HEK293 (cell line): ENCODE results near the gene SEZ6L.

Experiments
- CTCF ChIA-PET: fragments of 350-600 bp; formaldehyde crosslinking; extraction: SDS; loops from one replicate; lab custom pipeline; 2021; ENCODE audit warnings: antibody characterized with exemption; lab: Yijun Ruan, JAX
- POLR2A ChIA-PET: fragments of 300-600 bp; formaldehyde crosslinking; extraction: SDS; loops from one replicate; lab custom pipeline; 2020; ENCODE audit warnings: antibody characterized with exemption, inconsistent platforms; lab: Yijun Ruan, JAX
- H3K27ac ChIP-seq: fragments of 200-500 bp; sonication (Bioruptor generic); 2 replicates; pipeline ENCODE4 v1.5.1; 2014; ENCODE audit warnings: low read depth, low read length, control low read depth, inconsistent platforms; ENCODE audit errors: extremely low read depth
- H3K36me3 ChIP-seq, 2 experiments: fragments of 200-500 bp in 1 of 2; sonication (Bioruptor generic) in 1 of 2; 1 replicate in 1 of 2; 2 replicates in 1 of 2; pipeline ENCODE4 v1.5.1; 2014 to 2017; ENCODE audit warnings: inconsistent platforms in 2 of 2, low read length in 2 of 2; ENCODE audit not compliant: control insufficient read depth in 2 of 2, insufficient read depth in 1 of 2
- H3K4me1 ChIP-seq: fragments of 200-500 bp; sonication (Bioruptor generic); 2 replicates; pipeline ENCODE4 v1.5.1; 2014; ENCODE audit warnings: mild to moderate bottlenecking, low read length, inconsistent platforms; ENCODE audit not compliant: control insufficient read depth, insufficient read depth
- H3K4me3 ChIP-seq: 2 replicates; pipeline ENCODE4 v1.5.1; 2011; ENCODE audit warnings: low read depth, mild to moderate bottlenecking, control low read depth, low read length, moderate library complexity
- H3K9me3 ChIP-seq: fragments of 200-500 bp; sonication (Bioruptor generic); 2 replicates; pipeline ENCODE4 v1.5.1; 2014; ENCODE audit warnings: low read depth, low read length, inconsistent platforms; ENCODE audit not compliant: control insufficient read depth, insufficient read depth
- KLF17 ChIP-seq: fragments of 450-650 bp; formaldehyde crosslinking; IDR thresholded peaks from 2 replicates; pipeline ENCODE4 v1.5.1; 2016; ENCODE audit warnings: missing biosample characterization, missing genetic modification characterization
- MYNN ChIP-seq: fragments of 450-650 bp; formaldehyde crosslinking; IDR thresholded peaks from 2 replicates; pipeline ENCODE4 v1.5.1; 2016; ENCODE audit warnings: missing biosample characterization, missing genetic modification characterization, borderline replicate concordance
- OSR2 ChIP-seq: fragments of 450-650 bp; formaldehyde crosslinking; IDR thresholded peaks from 2 replicates; pipeline ENCODE4 v1.5.1; 2016; ENCODE audit warnings: missing biosample characterization, missing genetic modification characterization
- REST ChIP-seq: fragments of 450-650 bp; formaldehyde crosslinking; IDR thresholded peaks from 2 replicates; pipeline ENCODE4 v1.5.1; 2016; ENCODE audit warnings: missing biosample characterization, missing genetic modification characterization
- SETDB1 ChIP-seq: IDR thresholded peaks from one replicate; pipeline ENCODE4 v1.6.1; 2017; ENCODE audit warnings: mild to moderate bottlenecking, low read length, moderate library complexity, mixed read lengths; ENCODE audit not compliant: insufficient read length
- ZBTB6 ChIP-seq: fragments of 450-650 bp; formaldehyde crosslinking; IDR thresholded peaks from 2 replicates; pipeline ENCODE4 v1.5.1; 2017; ENCODE audit warnings: missing biosample characterization, missing genetic modification characterization
- ZFP3 ChIP-seq: fragments of 450-650 bp; formaldehyde crosslinking; IDR thresholded peaks from 2 replicates; pipeline ENCODE4 v1.5.1; 2016; ENCODE audit warnings: low read depth, missing biosample characterization, missing genetic modification characterization
- ZFP69B ChIP-seq: fragments of 450-650 bp; formaldehyde crosslinking; IDR thresholded peaks from 2 replicates; pipeline ENCODE4 v1.5.1; 2016; ENCODE audit warnings: missing biosample characterization, missing genetic modification characterization
- ZNF112 ChIP-seq: fragments of 450-650 bp; formaldehyde crosslinking; IDR thresholded peaks from 2 replicates; pipeline ENCODE4 v1.5.0; 2017; ENCODE audit warnings: missing biosample characterization, missing genetic modification characterization
- ZNF121 ChIP-seq: fragments of 450-650 bp; formaldehyde crosslinking; IDR thresholded peaks from 2 replicates; pipeline ENCODE4 v1.5.1; 2016; ENCODE audit warnings: missing biosample characterization, missing genetic modification characterization
- ZNF132 ChIP-seq: fragments of 450-650 bp; formaldehyde crosslinking; IDR thresholded peaks from 2 replicates; pipeline ENCODE4 v1.5.1; 2017; ENCODE audit warnings: missing biosample characterization, missing genetic modification characterization, borderline replicate concordance
- ZNF19 ChIP-seq: fragments of 450-650 bp; formaldehyde crosslinking; IDR thresholded peaks from 2 replicates; pipeline ENCODE4; 2016; ENCODE audit warnings: missing biosample characterization, missing genetic modification characterization, low read depth
- ZNF223 ChIP-seq: fragments of 450-650 bp; formaldehyde crosslinking; IDR thresholded peaks from 2 replicates; pipeline ENCODE4 v1.5.1; 2016; ENCODE audit warnings: missing biosample characterization, missing genetic modification characterization
- ZNF302 ChIP-seq: fragments of 450-650 bp; formaldehyde crosslinking; IDR thresholded peaks from 2 replicates; pipeline ENCODE4 v1.5.1; 2016; ENCODE audit warnings: missing biosample characterization, missing genetic modification characterization, low read depth
- ZNF423 ChIP-seq: fragments of 450-650 bp; formaldehyde crosslinking; IDR thresholded peaks from 2 replicates; pipeline ENCODE4 v1.5.1; 2016; ENCODE audit warnings: missing biosample characterization, missing genetic modification characterization
- ZNF473 ChIP-seq: fragments of 450-650 bp; formaldehyde crosslinking; IDR thresholded peaks from 2 replicates; pipeline ENCODE4 v1.5.1; 2017; ENCODE audit warnings: missing biosample characterization, missing genetic modification characterization
- ZNF544 ChIP-seq: fragments of 450-650 bp; formaldehyde crosslinking; IDR thresholded peaks from 2 replicates; pipeline ENCODE4 v1.5.0; 2017; ENCODE audit warnings: missing biosample characterization, missing genetic modification characterization
- ZNF558 ChIP-seq: fragments of 450-650 bp; formaldehyde crosslinking; IDR thresholded peaks from 2 replicates; pipeline ENCODE4 v1.5.1; 2016; ENCODE audit warnings: missing biosample characterization, missing genetic modification characterization
- ZNF624 ChIP-seq: fragments of 450-650 bp; formaldehyde crosslinking; IDR thresholded peaks from 2 replicates; pipeline ENCODE4 v1.5.1; 2017; ENCODE audit warnings: missing biosample characterization, missing genetic modification characterization
- ZNF639 ChIP-seq: fragments of 450-650 bp; formaldehyde crosslinking; IDR thresholded peaks from 2 replicates; pipeline ENCODE4 v1.5.1; 2016; ENCODE audit warnings: missing biosample characterization, missing genetic modification characterization
- ZNF658 ChIP-seq: fragments of 450-650 bp; formaldehyde crosslinking; IDR thresholded peaks from 2 replicates; pipeline ENCODE4; 2016; ENCODE audit warnings: missing biosample characterization, missing genetic modification characterization
- ZNF677 ChIP-seq: fragments of 450-650 bp; IDR thresholded peaks from 2 replicates; pipeline ENCODE4 v1.5.0; 2018; ENCODE audit warnings: missing biosample characterization, mild to moderate bottlenecking, missing genetic modification characterization, moderate library complexity
- ZNF701 ChIP-seq: fragments of 450-650 bp; formaldehyde crosslinking; IDR thresholded peaks from 2 replicates; pipeline ENCODE4 v1.5.1; 2016; ENCODE audit warnings: missing biosample characterization, missing genetic modification characterization
- ZNF76 ChIP-seq: fragments of 450-650 bp; formaldehyde crosslinking; IDR thresholded peaks from 2 replicates; pipeline ENCODE4; 2016; ENCODE audit warnings: low read depth, missing biosample characterization, missing genetic modification characterization, borderline replicate concordance
- ZSCAN16 ChIP-seq: fragments of 450-650 bp; formaldehyde crosslinking; IDR thresholded peaks from 2 replicates; pipeline ENCODE4 v1.5.1; 2016; ENCODE audit warnings: missing biosample characterization, missing genetic modification characterization

Gene SEZ6L

GRCh38 chr22:26345496-26345895, 176.2 kb downstream of the SEZ6L start:
- POLR2A ChIA-PET: no interaction called here
- CTCF ChIA-PET: interaction anchor here (3.0 to 4.0 kb wide), 2 partner anchors 14 to 21 kb away, joined by 14 to 21 read pairs; no protein-coding TSS in a partner anchor
- no peak overlapping the region for H3K4me3 ChIP-seq
- H3K9me3 ChIP-seq: no peaks in the 10 kb centered on the region
- TF ChIP-seq MYNN (tag by site-specific recombination) (no peak), ZNF19 (no peak), ZSCAN16 (tag by site-specific recombination) (no peak), ZNF121 (tag by site-specific recombination) (no peak), ZNF701 (tag by site-specific recombination) (no peak), REST (tag by site-specific recombination) (no peak), ZNF112 (no peak), ZNF76 (tag by site-specific recombination) (no peak), ZNF658 (no peak), OSR2 (tag by site-specific recombination) (no peak), SETDB1 (no peak), ZNF544 (tag by site-specific recombination) (no peak), ZFP3 (tag by site-specific recombination) (no peak), KLF17 (no peak), ZNF473 (tag by site-specific recombination) (no peak), ZNF302 (no peak), ZNF677 (tag by site-specific recombination) (no peak), ZNF639 (tag by site-specific recombination) (no peak), ZNF132 (tag by site-specific recombination) (no peak), ZNF423 (tag by site-specific recombination) (no peak)
- H3K27ac ChIP-seq: no peak overlapping the region
- H3K4me1 ChIP-seq: no peaks in the 10 kb centered on the region
- H3K36me3 ChIP-seq: no peaks in the 10 kb centered on the region

GRCh38 chr22:26348810-26349526, 179.7 kb downstream of the SEZ6L start:
- Histone ChIP-seq H3K9me3 (no peaks in the 10 kb centered on the region), H3K27ac (no peak overlapping the region), H3K4me3 (no peak overlapping the region), H3K36me3 (no peaks in the 10 kb centered on the region), H3K4me1 (no peaks in the 10 kb centered on the region)
- ChIA-PET POLR2A (interaction anchor here (0.6 kb wide), 1 partner anchor 1062 kb away, joined by 7 read pairs; no protein-coding TSS in a partner anchor), CTCF (interaction anchor here (4.0 kb wide), 1 partner anchor 18 kb away, joined by 21 read pairs; no protein-coding TSS in a partner anchor)
- TF ChIP-seq ZNF223 (no peak), ZNF624 (tag by site-specific recombination) (no peak), ZFP69B (tag by site-specific recombination) (no peak), ZNF558 (tag by site-specific recombination) (peak; percentile 91), ZBTB6 (tag by site-specific recombination) (no peak)
